Prostate gland (tissue), 2 donors: ENCODE results near the gene KCNJ12. TPM values are rescaled to one million over a fixed set of nuclear protein-coding genes. Genes with fewer than 3 reads are reported as not detected.

ENCODE experiments used
- DNase-seq: peaks from one replicate; pipeline ENCODE4 v3.0.0-alpha.2; 2019; ENCODE audit warnings: low spot score
- H3K27ac ChIP-seq, 2 donors: fragments of 200-600 bp; sonication (generic); 2 replicates each; pipeline ENCODE4 v1.5.1; 2017 to 2019
- H3K27me3 ChIP-seq: fragments of 200-600 bp; sonication (generic); replicated peaks from 2 replicates; pipeline ENCODE4 v1.5.1; 2019; ENCODE audit not compliant: insufficient read depth
- H3K36me3 ChIP-seq, 2 donors: fragments of 200-600 bp; sonication (generic); 1 replicate in 1 of 2; 2 replicates in 1 of 2; pipeline versions ENCODE4 v1.5.1 to v1.8.1; 2017 to 2019
- H3K4me1 ChIP-seq: fragments of 200-600 bp; sonication (generic); replicated peaks from 2 replicates; pipeline ENCODE4 v1.5.1; 2019
- H3K4me3 ChIP-seq, 2 donors: fragments of 200-600 bp; sonication (generic); 2 replicates each; pipeline ENCODE4 v1.5.1; 2017 to 2019
- H3K9me3 ChIP-seq: fragments of 200-600 bp; sonication (generic); 2 replicates; pipeline ENCODE4 v1.5.1; 2017
- POLR2A ChIP-seq: fragments of 450-650 bp; IDR thresholded peaks from one replicate; pipeline ENCODE4 v1.6.1; 2016; ENCODE audit warnings: antibody characterized with exemption, mild to moderate bottlenecking
- POLR2AphosphoS5 ChIP-seq: sonication (generic); formaldehyde crosslinking; IDR thresholded peaks from one replicate; pipeline ENCODE4 v1.6.1; 2017; ENCODE audit warnings: antibody characterized with exemption
- WGBS: methylation state at CpG from one replicate; pipeline ENCODE4 v1.1.5; 2018; 5-methylcytosine and 5-hydroxymethylcytosine counted together
- intact Hi-C: fragments of 100-400 bp; cut with DNase I; formaldehyde crosslinking; loops from one replicate; pipeline ENCODE4 v1.14.2; 2022
- total RNA-seq, 2 donors: library from RNA; depleted of rRNA; stranded (reverse); fragments of >200 nt; gene quantifications; one replicate each; pipeline ENCODE4 v1.1.0, GENCODE V29; 2016
- TF ChIP-seq, protein P1 (sequence below), 4 experiments: fragments of 200-600 bp in 2 of 4; fragments of 450-650 bp in 2 of 4; sonication (generic) in 2 of 4; IDR thresholded peaks; 1 replicate in 3 of 4; 2 replicates in 1 of 4; pipeline ENCODE4 v1.5.1; 2016 to 2019; ENCODE audit warnings: antibody characterized with exemption in 4 of 4, mild to moderate bottlenecking in 2 of 4, moderate library complexity in 2 of 4

The KCNJ12 gene
- total RNA-seq, 2 donors from 2014 or later: 0.32 to 3.8 TPM

DNA sequence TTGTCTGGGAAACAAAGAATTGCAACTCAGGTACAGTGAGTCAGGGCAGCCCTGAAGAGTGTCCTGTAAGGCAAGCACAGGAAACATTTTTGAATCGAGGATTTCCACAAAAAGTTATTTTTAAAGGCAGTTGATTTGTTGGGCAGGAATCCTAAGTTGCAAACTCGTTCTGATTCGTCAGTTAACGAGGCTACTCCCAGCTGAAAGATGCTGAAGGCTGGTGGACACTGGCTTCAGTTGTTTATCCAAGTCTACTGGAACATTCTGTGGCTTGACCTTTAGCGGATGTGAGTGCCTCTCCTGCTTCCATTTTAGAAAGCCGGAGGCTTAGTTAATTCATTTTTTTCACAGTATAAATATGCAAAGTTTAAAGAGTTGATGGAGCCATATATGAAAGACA, 84.2 kb downstream of the KCNJ12 start:
- intact Hi-C loops: no loop called here
- Histone ChIP-seq H3K9me3 (no peaks in the 10 kb centered on the region), H3K27me3 (peaks cover 5% of the 10 kb centered on the region), H3K36me3 (no peaks in the 10 kb centered on the region), H3K4me3 (no peak overlapping the region), H3K4me1 (no peaks in the 10 kb centered on the region), H3K27ac (no peak overlapping the region)
- WGBS: 56% methylated on average over 6 of the region's 6 CpGs
- TF ChIP-seq POLR2AphosphoS5 (no peak), POLR2A (no peak)
- TF ChIP-seq, protein P1, sequence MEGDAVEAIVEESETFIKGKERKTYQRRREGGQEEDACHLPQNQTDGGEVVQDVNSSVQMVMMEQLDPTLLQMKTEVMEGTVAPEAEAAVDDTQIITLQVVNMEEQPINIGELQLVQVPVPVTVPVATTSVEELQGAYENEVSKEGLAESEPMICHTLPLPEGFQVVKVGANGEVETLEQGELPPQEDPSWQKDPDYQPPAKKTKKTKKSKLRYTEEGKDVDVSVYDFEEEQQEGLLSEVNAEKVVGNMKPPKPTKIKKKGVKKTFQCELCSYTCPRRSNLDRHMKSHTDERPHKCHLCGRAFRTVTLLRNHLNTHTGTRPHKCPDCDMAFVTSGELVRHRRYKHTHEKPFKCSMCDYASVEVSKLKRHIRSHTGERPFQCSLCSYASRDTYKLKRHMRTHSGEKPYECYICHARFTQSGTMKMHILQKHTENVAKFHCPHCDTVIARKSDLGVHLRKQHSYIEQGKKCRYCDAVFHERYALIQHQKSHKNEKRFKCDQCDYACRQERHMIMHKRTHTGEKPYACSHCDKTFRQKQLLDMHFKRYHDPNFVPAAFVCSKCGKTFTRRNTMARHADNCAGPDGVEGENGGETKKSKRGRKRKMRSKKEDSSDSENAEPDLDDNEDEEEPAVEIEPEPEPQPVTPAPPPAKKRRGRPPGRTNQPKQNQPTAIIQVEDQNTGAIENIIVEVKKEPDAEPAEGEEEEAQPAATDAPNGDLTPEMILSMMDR (IDR thresholded peaks at IDR 0.05): no peak
- DNase-seq: no peak

DNA sequence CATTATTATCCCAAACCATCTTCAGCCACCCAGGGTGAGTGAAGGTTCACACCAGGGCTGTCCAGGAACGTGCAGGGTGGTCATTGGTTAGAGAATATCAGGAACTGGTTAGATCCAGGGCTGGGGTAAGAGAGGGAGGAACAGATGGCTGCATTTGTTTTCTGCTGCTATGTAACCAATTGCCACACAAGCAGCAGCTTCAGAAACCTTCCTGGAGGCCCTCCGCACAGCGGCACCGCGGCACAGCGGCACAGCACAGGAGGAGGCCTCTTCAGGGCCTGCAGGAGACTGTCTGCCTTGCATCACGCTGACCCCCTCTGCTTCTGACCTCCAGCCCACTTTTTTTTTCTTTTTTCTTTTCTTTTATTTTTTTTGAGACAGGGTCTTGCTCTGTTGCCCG, 86.1 kb downstream of the KCNJ12 start:
- no peak overlapping the region for H3K27ac ChIP-seq
- WGBS: 95% methylated on average over 8 of the region's 8 CpGs
- peaks cover 5% of the 10 kb centered on the region for H3K27me3 ChIP-seq
- H3K9me3 ChIP-seq: no peaks in the 10 kb centered on the region
- TF ChIP-seq POLR2A (no peak), POLR2AphosphoS5 (no peak)
- TF ChIP-seq, protein P1 (IDR thresholded peaks at IDR 0.05): no peak
- H3K4me3 ChIP-seq: no peak overlapping the region
- no peaks in the 10 kb centered on the region for H3K36me3 ChIP-seq
- DNase-seq: no peak
- intact Hi-C loops: no loop called here
- no peaks in the 10 kb centered on the region for H3K4me1 ChIP-seq

DNA sequence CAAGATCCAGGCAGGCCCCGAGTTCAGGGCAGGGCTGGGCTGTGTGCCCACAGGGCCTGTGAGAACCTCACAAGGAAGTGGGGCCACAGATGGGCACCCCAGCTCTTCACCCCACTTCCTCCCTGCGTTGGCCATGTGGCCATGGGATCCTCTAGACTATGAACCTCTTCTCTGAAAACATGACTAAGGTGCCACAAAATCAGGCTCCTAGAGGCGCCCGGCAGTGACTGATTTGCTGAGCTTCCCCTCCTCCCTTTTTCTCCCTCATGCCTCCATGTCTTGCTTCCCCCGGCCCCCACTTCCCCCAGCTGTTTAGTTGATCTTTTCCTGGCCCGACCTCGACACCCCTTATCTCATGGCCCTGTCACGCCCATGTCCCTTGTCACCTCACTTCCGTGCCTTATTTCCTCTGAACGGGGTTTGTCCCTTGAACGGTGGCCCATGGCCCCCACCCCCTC, 87.1 kb downstream of the KCNJ12 start:
- Histone ChIP-seq H3K36me3 (no peaks in the 10 kb centered on the region), H3K9me3 (no peaks in the 10 kb centered on the region), H3K4me3 (no peak overlapping the region), H3K4me1 (no peaks in the 10 kb centered on the region), H3K27me3 (peaks cover 5% of the 10 kb centered on the region), H3K27ac (no peak overlapping the region)
- no peak for DNase-seq
- WGBS: 69% methylated on average over 11 of the region's 11 CpGs
- intact Hi-C loops: no loop called here
- TF ChIP-seq, protein P1 (IDR thresholded peaks at IDR 0.05): no peak
- no peak for TF ChIP-seq POLR2A
- TF ChIP-seq POLR2AphosphoS5: no peak

DNA sequence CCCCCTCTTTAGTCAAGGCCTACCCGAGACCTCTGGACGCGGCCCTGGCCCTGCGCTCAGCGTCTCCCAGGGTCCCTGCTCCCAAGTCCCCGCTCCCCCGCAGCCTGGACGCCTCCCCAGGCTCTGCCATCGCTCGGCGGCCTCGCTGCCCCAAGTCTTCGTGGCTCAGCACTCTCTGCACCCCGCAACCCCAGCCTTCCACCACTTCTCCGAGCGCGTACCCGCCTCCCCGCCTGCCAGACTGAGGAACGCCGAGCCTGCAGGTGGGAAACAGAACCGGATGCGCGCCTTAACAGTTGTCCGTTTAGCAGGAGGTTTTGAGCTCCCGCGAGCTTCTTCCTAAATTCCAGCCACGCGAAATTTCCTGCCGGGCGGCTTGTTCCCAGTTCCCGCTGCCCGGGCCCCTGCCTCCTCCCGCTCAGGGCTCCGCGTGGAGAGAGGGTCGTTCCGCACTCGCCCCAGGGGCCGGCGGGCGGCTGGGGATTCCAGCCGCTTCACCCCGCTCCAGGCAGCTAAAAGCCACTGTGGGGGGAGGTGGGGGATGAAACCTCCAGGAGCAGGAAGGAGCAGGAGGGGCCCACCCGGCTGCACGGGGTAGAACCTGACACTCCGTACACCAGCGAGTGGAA, 87.7 kb downstream of the KCNJ12 start:
- DNase-seq: no peak

More for the DNA sequence above, 87.7 kb downstream of the KCNJ12 start:
- H3K9me3 ChIP-seq: no peaks in the 10 kb centered on the region
- no peak for TF ChIP-seq POLR2AphosphoS5
- TF ChIP-seq POLR2A: no peak
- TF ChIP-seq, protein P1 (IDR thresholded peaks at IDR 0.05): no peak
- no peaks in the 10 kb centered on the region for H3K36me3 ChIP-seq
- 13% methylated on average over 48 of the region's 48 CpGs for WGBS
- H3K4me3 ChIP-seq: no peak overlapping the region
- H3K27me3 ChIP-seq: peaks cover 5% of the 10 kb centered on the region
- H3K27ac ChIP-seq: no peak overlapping the region
- intact Hi-C loops: no loop called here
- no peaks in the 10 kb centered on the region for H3K4me1 ChIP-seq
